ENCODE results near the gene LRGUK. TPM values are rescaled to one million over a fixed set of nuclear protein-coding genes. Genes with fewer than 3 reads are reported as not detected.

The LRGUK gene
- total and polyA plus RNA-seq, 2 donors (not counting 3 experiments of a cell fraction or from before 2014, with no cell fraction given), result 0.10 to 0.11 TPM

DNA sequence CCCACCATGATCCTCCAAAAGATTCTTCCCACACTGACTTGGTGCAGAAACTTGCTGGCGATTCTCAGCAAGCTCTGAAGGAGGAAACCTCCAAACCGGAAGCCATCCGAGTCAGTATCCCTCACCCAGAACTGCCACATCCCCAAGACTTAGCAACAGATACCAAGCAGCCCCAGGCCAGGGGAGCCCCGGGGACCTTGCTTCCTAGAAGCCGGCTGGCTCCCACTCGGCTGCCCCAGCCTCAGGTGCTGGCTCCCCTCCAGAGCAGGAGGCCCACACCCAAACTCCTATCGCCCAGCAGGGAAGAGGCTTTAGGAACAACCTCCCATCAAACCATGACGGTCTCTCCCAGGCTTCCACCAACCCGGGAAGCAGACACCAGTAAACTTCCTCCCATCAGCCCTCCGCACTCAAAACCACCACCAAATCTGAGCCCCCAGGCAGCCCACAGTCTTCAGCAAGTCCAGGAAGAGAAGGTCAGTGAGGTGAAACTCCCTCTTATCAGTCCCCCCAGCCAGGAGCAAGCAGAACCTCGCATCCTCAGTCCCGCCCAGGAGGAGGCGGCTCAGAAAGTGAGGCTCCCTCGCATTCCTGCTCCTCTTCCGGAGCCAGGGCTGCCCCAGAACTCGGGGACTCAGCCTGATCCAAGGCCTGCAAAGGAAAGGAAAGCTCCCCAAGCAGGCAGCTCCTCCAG, 82.3 kb downstream of the LRGUK start:
- DNase-seq (ENCODE audit: low read depth, low spot score), result no peak
- intact Hi-C loops (cut with micrococcal nuclease), result no loop called here
- dilution Hi-C loops (cut with MboI; ENCODE audit: extremely low pct_ligation_motif_present, low sequenced_read_pairs), result no loop called here
- Histone ChIP-seq H3K4me1 (ENCODE audit: control insufficient read depth, extremely low read depth, insufficient read depth, low read length) (peaks cover 8% of the 10 kb centered on the region), H3K36me3 (ENCODE audit: control insufficient read depth in 2 of 2, extremely low read depth in 1 of 2, insufficient read depth in 2 of 2, low read length in 2 of 2) (no peaks in the 10 kb centered on the region), H3K79me2 (ENCODE audit: control insufficient read depth, insufficient read depth, low read length) (no peaks in the 10 kb centered on the region), H3K4me2 (ENCODE audit: insufficient read depth, low read length) (no peak overlapping the region), H3K9me3 (replicated peaks; ENCODE audit: control insufficient read depth, insufficient read depth, low read length) (no peaks in the 10 kb centered on the region), H3K9me1 (replicated peaks; ENCODE audit: control insufficient read depth, extremely low read depth, insufficient read depth, low read length) (no peaks in the 10 kb centered on the region), H3K27ac (ENCODE audit: insufficient read depth, low read depth, low read length) (no peak overlapping the region), H3K4me3 (replicated peaks in 1 of 3; ENCODE audit: insufficient read depth in 1 of 3, low read depth in 1 of 3, low read length in 3 of 3) (no peak overlapping the region), H2AFZ (ENCODE audit: low read depth, low read length) (no peak overlapping the region), H3K27me3 (ENCODE audit: control insufficient read depth in 2 of 2, insufficient read depth in 2 of 2, low read length in 2 of 2) (peaks cover 0 to 4% of the 10 kb centered on the region in 2 experiments), H3K9ac (replicated peaks; ENCODE audit: extremely low read depth, insufficient read depth, low read length) (no peak overlapping the region), H4K20me1 (replicated peaks; ENCODE audit: control insufficient read depth, extremely low read depth, insufficient read depth, low read length) (no peaks in the 10 kb centered on the region)
- CTCF ChIA-PET, result interaction anchor here (1.3 kb wide), 1 partner anchor 68 kb away, joined by 3 read pairs; no protein-coding TSS in a partner anchor
- BruUV-seq (replicated peaks), result no TSS peak
- FAIRE-seq, result no peak
- POLR2A ChIA-PET, result no interaction called here
- TF ChIP-seq EZH2 (IDR thresholded peaks at IDR 0.05; ENCODE audit: borderline replicate concordance, low read depth, low read length, severe bottlenecking) (no peak), JUN (IDR thresholded peaks at IDR 0.05; ENCODE audit: borderline replicate concordance, insufficient read depth, insufficient read length, low read depth) (no peak)
- TF ChIP-seq, protein P1, sequence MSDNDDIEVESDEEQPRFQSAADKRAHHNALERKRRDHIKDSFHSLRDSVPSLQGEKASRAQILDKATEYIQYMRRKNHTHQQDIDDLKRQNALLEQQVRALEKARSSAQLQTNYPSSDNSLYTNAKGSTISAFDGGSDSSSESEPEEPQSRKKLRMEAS (IDR thresholded peaks at IDR 0.05; ENCODE audit: insufficient read depth, insufficient read length), result no peak

DNA sequence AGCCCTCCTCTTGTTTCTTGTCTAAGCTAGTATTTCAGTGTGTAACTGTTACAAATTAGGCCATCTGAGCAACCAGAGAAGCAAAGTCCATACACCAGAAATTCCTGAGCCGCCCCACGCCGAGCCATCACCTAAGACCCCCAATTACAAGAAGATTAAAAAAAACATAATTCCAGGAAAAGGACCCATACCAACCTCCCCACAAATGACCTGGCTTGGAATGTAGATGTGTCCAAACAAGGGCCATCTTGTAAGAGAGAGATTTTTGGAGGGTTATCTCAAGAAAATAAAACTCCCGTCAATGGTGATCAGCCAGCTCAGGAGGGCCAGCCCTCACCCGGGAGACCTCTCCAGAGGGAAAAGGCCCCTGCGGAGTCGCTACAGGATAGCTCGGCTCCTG, 83.1 kb downstream of the LRGUK start:
- TF ChIP-seq POLR2A (IDR thresholded peaks at IDR 0.05; ENCODE audit: low read depth, low read length) (no peak), FOS (IDR thresholded peaks at IDR 0.05; ENCODE audit: borderline replicate concordance, insufficient read depth, low read length) (no peak), MYC (IDR thresholded peaks at IDR 0.05; ENCODE audit: low read depth, low read length) (no peak), POLR2AphosphoS5 (IDR thresholded peaks at IDR 0.05; ENCODE audit: insufficient read depth, low read depth, low read length) (no peak), JUN (IDR thresholded peaks at IDR 0.05; ENCODE audit: borderline replicate concordance, insufficient read depth, insufficient read length, low read depth) (no peak), EZH2 (IDR thresholded peaks at IDR 0.05; ENCODE audit: borderline replicate concordance, low read depth, low read length, severe bottlenecking) (no peak), GATA2 (IDR thresholded peaks at IDR 0.05; ENCODE audit: insufficient read depth, insufficient read length, low read depth, low read length) (no peak)
- TF ChIP-seq, protein P1 (IDR thresholded peaks at IDR 0.05; ENCODE audit: insufficient read depth, insufficient read length), result no peak
- TF ChIP-seq, protein P2, sequence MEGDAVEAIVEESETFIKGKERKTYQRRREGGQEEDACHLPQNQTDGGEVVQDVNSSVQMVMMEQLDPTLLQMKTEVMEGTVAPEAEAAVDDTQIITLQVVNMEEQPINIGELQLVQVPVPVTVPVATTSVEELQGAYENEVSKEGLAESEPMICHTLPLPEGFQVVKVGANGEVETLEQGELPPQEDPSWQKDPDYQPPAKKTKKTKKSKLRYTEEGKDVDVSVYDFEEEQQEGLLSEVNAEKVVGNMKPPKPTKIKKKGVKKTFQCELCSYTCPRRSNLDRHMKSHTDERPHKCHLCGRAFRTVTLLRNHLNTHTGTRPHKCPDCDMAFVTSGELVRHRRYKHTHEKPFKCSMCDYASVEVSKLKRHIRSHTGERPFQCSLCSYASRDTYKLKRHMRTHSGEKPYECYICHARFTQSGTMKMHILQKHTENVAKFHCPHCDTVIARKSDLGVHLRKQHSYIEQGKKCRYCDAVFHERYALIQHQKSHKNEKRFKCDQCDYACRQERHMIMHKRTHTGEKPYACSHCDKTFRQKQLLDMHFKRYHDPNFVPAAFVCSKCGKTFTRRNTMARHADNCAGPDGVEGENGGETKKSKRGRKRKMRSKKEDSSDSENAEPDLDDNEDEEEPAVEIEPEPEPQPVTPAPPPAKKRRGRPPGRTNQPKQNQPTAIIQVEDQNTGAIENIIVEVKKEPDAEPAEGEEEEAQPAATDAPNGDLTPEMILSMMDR (IDR thresholded peaks at IDR 0.05; ENCODE audit: extremely low read depth in 1 of 2, insufficient read depth in 1 of 2, low read depth in 1 of 2, low read length in 2 of 2), result no peak
- BruUV-seq (replicated peaks), result no TSS peak
- no peaks in the 10 kb centered on the region for H3K9me3 ChIP-seq (replicated peaks; ENCODE audit: control insufficient read depth, insufficient read depth, low read length)
- no peaks in the 10 kb centered on the region for H4K20me1 ChIP-seq (replicated peaks; ENCODE audit: control insufficient read depth, extremely low read depth, insufficient read depth, low read length)
- POLR2A ChIA-PET, result no interaction called here
- H3K9me1 ChIP-seq (replicated peaks; ENCODE audit: control insufficient read depth, extremely low read depth, insufficient read depth, low read length), result no peaks in the 10 kb centered on the region
- no peaks in the 10 kb centered on the region for H3K36me3 ChIP-seq (ENCODE audit: control insufficient read depth in 2 of 2, extremely low read depth in 1 of 2, insufficient read depth in 2 of 2, low read length in 2 of 2)
- H3K79me2 ChIP-seq (ENCODE audit: control insufficient read depth, insufficient read depth, low read length), result no peaks in the 10 kb centered on the region
- no peak overlapping the region for H2AFZ ChIP-seq (ENCODE audit: low read depth, low read length)
- H3K4me1 ChIP-seq (ENCODE audit: control insufficient read depth, extremely low read depth, insufficient read depth, low read length), result peaks cover 8% of the 10 kb centered on the region
- H3K27me3 ChIP-seq (ENCODE audit: control insufficient read depth in 2 of 2, insufficient read depth in 2 of 2, low read length in 2 of 2), result peaks cover 0 to 2% of the 10 kb centered on the region in 2 experiments
- intact Hi-C loops (cut with micrococcal nuclease) (no loop called here), dilution Hi-C loops (cut with MboI; ENCODE audit: extremely low pct_ligation_motif_present, low sequenced_read_pairs) (no loop called here)
- H3K4me3 ChIP-seq (replicated peaks in 1 of 3; ENCODE audit: insufficient read depth in 1 of 3, low read depth in 1 of 3, low read length in 3 of 3), result no peak overlapping the region
- no peak overlapping the region for H3K4me2 ChIP-seq (ENCODE audit: insufficient read depth, low read length)
- no peak overlapping the region for H3K27ac ChIP-seq (ENCODE audit: insufficient read depth, low read depth, low read length)
- DNase-seq (ENCODE audit: low read depth, low spot score) (no peak), FAIRE-seq (no peak)
- CTCF ChIA-PET, result interaction anchor here (1.3 kb wide), 1 partner anchor 69 kb away, joined by 3 read pairs; no protein-coding TSS in a partner anchor
- no peak overlapping the region for H3K9ac ChIP-seq (replicated peaks; ENCODE audit: extremely low read depth, insufficient read depth, low read length)
